Choroid plexus epithelial cell (primary cell): ENCODE results near the gene CMIP.

ENCODE experiments used
- DNase-seq: peaks from one replicate; pipeline ENCODE4 v3.0.0-alpha.2; 2010; ENCODE audit warnings: low read depth
- H3K4me3 ChIP-seq: 2 replicates; pipeline ENCODE4 v1.5.1; 2011; ENCODE audit warnings: low read depth, mild to moderate bottlenecking, control low read depth, low read length, moderate library complexity
- CTCF ChIP-seq: conservative IDR thresholded peaks from 2 replicates; pipeline ENCODE4 v1.5.1; 2011; ENCODE audit warnings: low read depth, mild to moderate bottlenecking, control low read depth, inconsistent platforms, low read length, moderate library complexity

The CMIP gene

DNA sequence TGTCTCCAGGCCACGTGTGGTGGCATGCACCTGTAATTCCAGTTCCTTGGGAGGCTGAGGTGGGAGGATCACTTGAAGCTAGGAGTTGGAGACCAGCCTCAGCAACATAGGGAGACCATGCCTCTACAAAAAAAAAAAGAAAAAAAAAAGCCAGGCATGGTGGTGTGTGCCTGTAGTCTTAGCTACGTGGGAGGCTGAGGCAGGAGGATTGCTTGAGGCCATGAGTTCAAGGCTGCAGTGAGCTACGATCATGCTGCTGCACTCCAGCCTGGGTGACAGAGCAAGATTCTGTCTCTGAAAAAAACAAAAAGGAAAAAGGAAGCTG lies 103.9 kb downstream of the CMIP start:
- no peak overlapping the region for H3K4me3 ChIP-seq
- DNase-seq: no peak
- TF ChIP-seq CTCF: no peak

DNA sequence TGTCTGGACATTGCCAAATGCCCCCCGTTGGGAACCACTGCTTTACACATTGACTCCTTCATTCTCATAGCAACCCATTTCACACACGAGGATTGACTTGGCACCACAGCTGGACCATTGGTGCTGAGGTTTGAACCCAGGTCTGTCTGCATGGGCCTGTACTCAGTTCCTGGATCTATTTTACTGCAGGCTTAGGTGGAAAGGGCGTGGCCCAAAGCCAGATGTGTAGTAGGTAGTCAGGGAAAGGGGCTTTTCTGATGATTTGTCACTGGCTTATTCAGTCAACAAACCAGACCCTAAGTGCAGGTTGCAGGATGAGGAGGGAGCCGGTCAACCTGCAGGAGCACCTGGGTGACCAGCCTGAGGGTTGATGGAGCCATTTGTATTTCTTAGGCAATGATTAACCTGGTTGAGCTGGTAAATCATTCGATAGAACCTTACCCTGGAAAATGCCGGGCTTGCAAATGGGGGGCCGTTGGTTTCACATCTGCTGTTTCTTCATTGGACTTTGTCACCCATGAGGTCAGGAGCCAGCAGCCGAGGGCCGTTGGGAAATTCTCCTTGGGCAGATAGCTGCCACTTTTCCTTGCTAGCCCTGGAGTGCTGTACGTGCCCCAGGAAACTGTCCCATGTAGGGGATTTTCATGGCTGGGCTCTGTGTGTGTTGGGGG lies 104.4 kb downstream of the CMIP start:
- no peak overlapping the region for H3K4me3 ChIP-seq
- no peak for DNase-seq
- no peak for TF ChIP-seq CTCF

DNA sequence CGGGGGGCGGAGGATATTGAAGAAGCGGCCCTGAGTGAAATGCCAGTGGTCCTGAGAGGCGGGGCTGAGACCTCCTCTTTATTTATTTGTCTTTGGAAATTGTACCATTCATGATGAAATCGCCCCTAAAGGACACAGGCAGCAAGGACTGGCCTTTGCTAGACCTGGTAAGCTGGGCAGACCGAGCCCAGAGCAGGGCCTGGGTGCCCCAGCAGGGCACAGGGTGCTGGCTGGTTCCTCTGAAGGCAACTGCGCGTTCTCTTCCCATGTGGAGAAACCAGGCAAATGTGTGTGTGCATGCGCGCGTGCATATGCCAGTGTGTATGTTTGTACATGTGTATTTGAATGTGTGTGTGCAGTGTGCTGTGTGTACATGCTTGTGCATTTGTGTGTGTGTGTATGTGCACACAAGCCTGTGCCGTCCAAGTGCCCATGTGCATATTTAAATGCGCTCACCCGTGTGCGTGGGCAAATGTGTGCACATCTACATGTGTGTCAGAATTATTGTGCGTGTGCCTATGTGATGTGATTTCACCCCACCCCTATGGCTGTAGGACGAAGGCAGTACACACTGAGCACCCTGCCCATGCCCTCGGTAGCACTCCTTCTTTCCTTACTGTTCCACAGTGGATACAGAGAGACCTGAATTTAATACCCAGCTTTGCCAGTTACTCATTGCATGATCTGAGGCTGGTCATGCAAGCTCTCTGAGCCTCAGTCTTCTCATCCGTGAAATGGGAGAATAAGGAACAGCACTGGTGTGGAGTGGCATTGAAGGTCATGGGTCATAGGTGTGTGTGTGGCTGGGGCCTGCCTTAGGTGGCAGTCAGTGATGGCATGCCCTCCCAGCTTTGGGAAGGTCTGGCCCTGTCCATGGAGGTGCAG lies 105.2 kb downstream of the CMIP start:
- no peak overlapping the region for H3K4me3 ChIP-seq
- DNase-seq: no peak
- TF ChIP-seq CTCF: no peak

- TF ChIP-seq CTCF: no peak
- no peak for DNase-seq
- H3K4me3 ChIP-seq: no peak overlapping the region
Measured at GRCh38 chr16:81550432-81550808, 105.8 kb downstream of the CMIP start.

- TF ChIP-seq CTCF: no peak
- H3K4me3 ChIP-seq: no peak overlapping the region
- DNase-seq: peak; percentile 56
Measured at GRCh38 chr16:81551151-81551808, 106.7 kb downstream of the CMIP start.

- TF ChIP-seq CTCF: no peak
- H3K4me3 ChIP-seq: no peak overlapping the region
- peak; percentile 65 for DNase-seq
Measured at GRCh38 chr16:81551821-81552304, 107.3 kb downstream of the CMIP start.
